Amniotic epithelial cell (primary cell): ENCODE measurements around the gene TRAF1.

Experiments used
- DNase-seq: peaks from one replicate; pipeline ENCODE4 v3.0.0-alpha.2; 2010; ENCODE audit warnings: low read depth

Gene TRAF1

GRCh38 chr9:120869360-120869687, 57.3 kb downstream of the TRAF1 start:
- DNase-seq: no peak

GRCh38 chr9:120868676-120869359, 57.8 kb downstream of the TRAF1 start:
- peak; percentile 97 for DNase-seq

DNA sequence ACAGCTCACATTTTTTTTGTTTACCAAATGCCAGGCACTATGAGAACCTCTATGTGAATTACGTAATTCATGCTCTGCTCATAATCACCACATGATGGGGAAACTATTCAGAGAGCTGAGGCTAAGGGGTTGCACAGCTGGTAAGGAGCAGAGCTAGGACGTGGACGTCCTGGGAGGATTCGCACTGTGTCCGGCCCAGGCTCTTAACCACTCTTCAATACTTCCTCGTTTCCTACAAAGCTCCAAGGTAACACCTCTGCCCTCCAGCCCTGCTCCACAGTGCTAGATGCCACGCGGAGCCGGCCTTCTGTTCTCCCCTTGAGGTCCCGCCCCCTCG, 58.3 kb downstream of the TRAF1 start:
- DNase-seq: peak; percentile 96

- DNase-seq: no peak
These were observed 58.8 kb downstream of the TRAF1 start for GRCh38 chr9:120867676-120868338.

DNA sequence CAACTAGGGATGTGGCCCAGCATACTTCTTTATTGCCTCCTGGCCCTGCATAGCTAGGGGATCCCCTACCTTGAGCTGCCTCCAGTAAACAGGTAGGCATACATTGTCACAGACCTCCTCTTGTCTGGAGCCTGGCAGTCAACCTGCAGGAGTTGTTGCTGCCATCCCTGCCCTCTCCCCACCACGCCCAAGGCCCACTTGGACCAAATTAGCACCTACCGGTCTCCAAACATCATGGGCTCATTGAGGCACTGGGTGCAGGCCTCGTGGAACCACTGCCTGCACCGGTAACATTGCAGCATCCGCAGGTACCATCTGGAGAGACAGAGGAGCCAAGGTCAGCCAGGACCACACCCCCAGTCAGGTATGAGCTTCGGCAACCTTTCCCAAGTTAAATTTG, 59.9 kb downstream of the TRAF1 start:
- no peak for DNase-seq

DNA sequence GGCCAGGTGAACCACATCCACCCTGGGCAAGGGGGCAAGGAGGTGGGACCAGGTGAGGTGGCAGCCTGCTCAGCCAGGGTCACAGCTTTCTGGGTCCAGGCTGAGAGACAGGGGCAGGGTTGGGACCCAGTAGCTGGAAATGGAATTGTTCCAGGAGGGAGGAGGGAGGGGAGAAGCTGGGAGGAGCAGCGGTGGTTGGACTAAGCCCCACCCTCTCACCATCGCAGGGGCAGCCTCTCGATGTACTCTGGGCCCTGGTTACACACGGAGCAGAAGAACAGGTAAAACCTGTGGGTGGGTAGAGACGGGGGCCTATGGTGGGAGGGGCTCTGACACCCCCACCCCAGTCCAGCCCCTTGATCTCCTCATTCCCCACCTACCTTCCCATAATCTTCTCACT, 60.8 kb downstream of the TRAF1 start:
- DNase-seq: no peak

- no peak for DNase-seq
These were observed 61.4 kb downstream of the TRAF1 start for GRCh38 chr9:120865176-120865575.

DNA sequence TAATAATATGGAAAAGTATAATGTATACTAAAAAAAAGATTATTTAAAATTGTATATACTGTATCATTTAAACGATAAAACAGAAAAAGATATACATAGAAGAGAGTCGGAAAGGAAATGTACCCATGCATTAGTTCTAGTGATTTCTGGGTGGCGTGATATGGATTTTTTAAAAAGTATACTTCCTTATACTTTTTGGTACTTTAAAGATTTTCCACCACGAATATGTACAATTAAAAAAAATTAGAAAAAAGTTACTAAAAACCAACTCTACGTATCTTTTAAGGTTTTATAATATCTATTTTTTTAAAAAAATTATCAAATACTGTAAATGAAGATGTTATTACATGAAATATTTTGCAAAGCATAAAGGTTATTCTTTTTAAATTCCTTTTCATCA, 61.9 kb downstream of the TRAF1 start:
- DNase-seq: no peak

DNA sequence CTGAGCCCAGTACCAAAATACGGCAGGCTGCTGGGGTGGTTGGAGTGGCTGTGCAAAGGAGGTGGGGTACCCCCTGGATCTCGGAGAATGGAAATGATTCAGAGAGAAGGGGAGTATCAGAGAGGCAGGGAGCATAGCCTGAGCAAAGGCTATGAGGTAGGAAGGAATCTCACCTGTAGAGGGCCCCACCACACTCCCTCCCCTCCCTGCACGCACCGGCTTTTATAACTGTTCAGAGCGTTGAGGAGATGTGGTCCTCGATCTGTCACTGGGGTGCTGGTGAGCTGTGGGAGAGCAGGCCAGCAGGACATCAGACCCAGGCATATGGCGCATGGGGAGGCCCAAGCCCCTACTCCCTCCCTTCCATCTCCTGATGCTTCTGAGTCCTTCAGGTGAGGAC, 62.8 kb downstream of the TRAF1 start:
- no peak for DNase-seq

DNA sequence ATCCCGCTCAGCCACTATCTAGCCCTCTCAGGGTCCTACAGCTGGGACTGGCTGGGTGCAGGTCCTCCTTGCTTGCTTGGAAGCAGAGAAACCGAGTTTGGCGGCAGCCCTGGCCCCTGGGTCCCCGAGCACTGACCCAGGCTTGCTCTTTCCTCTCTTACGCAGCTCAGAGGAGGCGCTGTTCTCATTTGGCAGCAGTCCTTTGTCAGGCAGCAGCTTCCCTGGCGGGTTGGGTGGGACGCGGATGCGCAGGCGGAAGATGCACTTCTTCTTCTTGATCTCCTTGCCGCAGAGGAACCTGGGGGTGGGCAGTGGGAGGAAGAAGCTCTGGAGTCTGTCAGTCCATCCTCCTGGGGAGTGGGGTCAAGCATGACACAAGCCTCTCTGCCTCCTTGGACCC, 64.1 kb downstream of the TRAF1 start:
- DNase-seq: no peak

DNA sequence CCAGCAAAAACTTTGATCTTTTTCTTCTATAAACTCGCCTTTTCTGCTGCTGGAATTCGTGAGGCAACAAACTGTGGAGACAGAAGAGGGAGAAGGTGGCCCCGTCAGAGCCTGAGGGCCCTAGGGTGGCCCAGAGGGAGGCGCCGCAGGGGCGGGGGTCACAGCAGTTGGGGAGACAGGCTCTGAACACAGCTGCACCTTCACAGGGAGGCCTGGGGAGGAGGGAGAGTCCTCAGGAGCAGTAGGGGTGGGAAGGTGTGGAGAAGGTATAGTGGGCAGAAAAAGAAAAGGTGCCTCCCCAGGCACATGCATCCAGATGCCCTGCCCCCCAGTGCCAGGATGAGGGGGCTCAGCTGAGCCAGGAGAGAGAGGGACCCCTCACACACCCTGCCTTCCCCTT, 64.7 kb downstream of the TRAF1 start:
- DNase-seq: no peak

DNA sequence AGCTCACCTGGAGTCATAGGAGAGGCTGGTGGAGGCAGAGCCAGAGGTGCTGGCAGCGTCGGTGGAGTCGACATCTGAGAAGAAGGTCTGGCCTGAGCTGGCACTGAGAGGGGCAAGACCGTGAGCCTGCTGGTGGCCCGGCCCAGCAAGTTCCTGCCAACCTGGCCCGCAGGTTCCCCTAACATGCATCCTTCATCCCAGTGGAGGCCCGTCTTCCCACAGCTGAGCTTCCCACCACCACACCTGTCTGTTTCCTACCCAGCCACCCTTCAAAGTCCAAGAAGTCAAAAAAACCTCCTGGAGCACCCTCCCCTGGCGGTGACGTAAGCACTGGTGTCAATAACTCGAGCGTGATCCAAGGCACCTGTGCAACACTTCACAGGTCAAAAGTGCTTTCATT, 66.5 kb downstream of the TRAF1 start:
- DNase-seq: no peak

DNA sequence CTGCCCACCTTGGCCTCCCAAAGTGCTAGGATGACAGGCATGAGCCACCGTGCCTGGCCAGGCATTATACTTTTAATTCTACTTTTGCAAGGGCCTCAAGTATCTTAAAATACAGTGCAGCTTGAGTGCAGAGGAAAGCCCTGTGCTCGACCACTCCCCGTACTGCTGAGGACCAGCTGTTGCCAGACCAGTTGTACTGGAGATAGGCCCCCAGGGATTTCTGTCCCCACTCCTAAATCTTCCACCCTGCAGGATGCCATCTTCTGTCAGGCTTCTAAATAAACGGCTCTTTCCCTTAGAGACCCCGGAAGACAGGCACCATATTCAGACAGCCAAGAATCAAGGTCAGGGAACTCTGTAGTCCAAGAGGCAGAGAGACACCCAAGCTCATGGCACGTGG, 67.2 kb downstream of the TRAF1 start:
- no peak for DNase-seq

DNA sequence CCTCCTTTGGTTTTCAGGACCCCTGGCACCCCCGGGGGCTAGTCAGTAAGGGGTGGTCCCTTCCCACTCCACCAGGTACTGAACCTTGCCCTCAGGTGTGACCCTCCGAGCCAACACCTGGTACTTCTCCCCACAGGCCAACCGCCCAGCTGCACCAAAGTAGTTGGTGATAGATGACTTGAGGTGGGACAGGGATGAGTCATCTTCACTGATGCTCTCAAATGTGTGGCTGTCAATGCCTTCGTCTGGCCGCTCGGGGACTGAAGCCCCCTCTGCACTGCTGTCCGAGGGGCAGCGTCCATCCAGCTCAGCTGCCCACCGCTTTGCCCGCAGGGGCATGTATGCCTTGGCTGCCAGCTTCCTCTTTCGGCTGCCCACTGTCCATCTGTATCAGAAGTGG, 68.7 kb downstream of the TRAF1 start:
- no peak for DNase-seq

DNA sequence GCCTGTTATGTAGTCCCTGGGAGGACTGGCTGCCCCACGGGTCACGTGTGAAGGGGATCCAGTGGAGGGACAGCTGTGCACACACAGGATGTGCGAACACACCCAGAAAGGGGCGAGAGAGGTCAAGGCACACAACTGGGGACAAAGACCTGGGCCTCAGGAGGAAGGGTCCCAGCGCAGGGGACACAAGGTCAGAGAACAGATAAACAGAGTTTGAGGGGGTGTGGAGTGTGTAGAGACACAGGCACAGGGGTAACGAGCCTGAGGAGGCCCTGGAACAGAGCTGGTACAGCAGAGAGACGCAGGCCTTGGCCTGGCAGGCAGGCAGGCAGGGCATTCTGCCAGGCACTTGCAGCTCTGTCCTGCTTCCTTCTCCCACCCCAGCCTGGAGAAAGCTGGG, 69.1 kb downstream of the TRAF1 start:
- DNase-seq: no peak

- no peak for DNase-seq
These were observed 69.9 kb downstream of the TRAF1 start for GRCh38 chr9:120856700-120857099.

DNA sequence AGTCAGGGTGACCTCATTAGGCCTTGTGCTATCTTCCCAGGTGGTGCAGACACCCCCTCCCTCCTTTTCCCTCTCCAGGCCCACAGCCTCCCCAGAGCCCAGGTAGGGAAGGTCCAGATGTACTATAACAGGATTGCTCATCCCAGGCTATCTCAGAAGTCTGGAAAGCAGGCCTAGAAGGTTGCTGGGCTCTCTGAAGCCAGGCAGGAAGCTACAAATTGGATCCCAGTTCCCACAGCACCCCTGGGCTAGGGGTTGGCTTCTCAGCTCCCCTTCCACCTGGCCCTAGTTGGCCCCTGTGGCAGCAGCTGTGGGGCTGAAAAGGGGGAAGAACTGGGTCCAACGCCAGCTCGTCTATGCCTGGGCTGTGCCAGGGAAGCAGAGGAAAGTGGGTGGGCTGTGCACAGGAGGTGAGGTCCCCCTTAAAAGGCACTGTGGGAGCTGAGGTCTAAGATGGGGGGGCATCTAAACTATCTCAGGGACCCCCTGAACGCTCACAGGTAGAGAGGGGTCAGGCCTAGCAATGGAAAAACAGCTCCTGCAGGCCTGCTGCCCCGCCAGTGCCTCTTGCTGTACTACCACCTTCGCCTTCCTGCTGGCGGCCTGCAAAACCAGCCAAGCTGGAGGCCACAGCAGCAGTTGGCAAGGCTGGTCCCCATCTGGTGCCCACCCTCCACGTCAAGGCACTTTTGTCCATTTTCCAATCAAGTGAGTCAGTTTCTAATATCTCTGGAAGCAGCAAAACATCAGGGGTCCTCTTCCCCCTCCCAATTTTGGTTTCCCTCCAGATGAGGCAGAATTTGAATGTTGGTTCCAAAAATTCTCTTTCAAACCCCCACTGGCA, 70.5 kb downstream of the TRAF1 start:
- DNase-seq: no peak

GRCh38 chr9:120854596-120855327, 71.8 kb downstream of the TRAF1 start:
- DNase-seq: no peak

DNA sequence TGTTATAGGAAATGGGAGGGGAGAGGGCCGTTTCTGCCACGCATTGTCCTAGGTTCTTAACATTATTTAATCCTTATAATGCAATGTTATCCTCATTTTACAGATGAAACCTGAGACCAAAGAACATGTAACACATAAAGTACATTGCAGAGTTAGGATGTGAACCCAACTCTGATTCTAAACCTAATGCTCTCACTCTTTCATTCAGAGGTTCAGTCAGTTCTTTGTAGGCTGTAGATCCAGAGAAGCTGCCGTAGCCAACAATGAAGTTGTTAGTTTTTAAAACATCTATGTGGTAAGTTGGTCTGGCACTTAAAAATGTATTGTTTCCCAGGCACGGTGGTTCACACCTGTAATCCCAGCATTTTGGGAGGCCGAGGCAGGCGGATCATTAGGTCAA, 73.4 kb downstream of the TRAF1 start:
- no peak for DNase-seq
